ENCODE results near the gene SELENON. TPM values are rescaled to one million over a fixed set of nuclear protein-coding genes. Genes with fewer than 3 reads are reported as not detected.

SELENON gene
- total RNA-seq, 1 experiment from 2014 or later, result 21.8 TPM

DNA sequence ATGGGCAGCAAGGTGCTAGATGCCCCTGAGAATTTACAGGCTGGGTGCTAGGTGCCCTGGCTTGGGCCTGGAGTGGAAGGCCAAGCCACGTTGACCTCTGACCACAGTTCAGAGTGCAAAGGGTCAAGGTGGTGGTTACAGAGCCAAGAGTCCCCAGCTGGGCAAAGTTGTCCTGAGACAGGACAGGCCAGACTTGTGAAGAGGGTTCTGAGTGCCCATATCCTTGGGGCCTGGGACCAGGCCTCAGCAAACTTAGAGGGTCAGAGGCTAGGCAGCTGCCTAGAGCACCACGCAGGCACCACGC, 18.9 kb upstream of the SELENON start:
- CTCF ChIA-PET, result interaction anchor here (0.6 to 0.9 kb wide), 2 partner anchors 277 to 282 kb away, joined by 4 read pairs; no protein-coding TSS in a partner anchor
- no peaks in the 10 kb centered on the region for H3K4me1 Mint-ChIP-seq (ENCODE audit: insufficient read depth, unreplicated experiment)

DNA sequence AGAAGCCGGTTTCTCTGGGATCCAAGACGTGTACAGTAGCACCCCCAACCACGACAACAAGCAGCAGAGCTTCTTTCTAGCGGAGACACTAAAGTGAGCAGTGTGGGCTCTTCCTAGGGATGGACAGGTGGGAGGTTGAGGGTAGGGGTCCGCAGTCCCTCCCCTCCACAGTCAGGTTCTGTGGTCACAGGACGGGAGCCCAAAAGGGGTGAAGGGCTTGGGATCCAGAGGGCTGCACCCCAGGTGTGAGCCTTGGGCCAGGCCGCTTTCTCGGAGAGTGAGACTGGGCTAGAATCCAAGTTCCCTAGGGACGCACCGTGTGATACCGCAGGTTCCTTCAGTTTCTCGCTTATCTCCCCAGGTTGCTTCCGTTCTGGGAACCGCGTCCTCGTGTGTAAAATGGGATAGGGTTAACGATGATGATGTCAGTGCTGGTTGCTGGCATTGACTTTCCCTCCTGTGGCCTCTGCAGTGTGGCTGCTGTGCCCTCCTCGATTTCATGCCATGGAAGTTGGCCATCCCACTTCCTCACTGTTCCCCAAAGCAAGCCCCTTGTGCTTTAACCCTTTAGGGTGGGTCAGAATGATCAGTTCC, 17.3 kb upstream of the SELENON start:
- POLR2A ChIA-PET, result no interaction called here
- CTCF ChIA-PET, result no interaction called here
- H3K27me3 Mint-ChIP-seq (ENCODE audit: insufficient read depth, unreplicated experiment), result no peaks in the 10 kb centered on the region
- H3K36me3 Mint-ChIP-seq (ENCODE audit: insufficient read depth, unreplicated experiment), result no peaks in the 10 kb centered on the region
- TF ChIP-seq, protein P1, sequence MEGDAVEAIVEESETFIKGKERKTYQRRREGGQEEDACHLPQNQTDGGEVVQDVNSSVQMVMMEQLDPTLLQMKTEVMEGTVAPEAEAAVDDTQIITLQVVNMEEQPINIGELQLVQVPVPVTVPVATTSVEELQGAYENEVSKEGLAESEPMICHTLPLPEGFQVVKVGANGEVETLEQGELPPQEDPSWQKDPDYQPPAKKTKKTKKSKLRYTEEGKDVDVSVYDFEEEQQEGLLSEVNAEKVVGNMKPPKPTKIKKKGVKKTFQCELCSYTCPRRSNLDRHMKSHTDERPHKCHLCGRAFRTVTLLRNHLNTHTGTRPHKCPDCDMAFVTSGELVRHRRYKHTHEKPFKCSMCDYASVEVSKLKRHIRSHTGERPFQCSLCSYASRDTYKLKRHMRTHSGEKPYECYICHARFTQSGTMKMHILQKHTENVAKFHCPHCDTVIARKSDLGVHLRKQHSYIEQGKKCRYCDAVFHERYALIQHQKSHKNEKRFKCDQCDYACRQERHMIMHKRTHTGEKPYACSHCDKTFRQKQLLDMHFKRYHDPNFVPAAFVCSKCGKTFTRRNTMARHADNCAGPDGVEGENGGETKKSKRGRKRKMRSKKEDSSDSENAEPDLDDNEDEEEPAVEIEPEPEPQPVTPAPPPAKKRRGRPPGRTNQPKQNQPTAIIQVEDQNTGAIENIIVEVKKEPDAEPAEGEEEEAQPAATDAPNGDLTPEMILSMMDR (IDR thresholded peaks at IDR 0.05; ENCODE audit: unreplicated experiment), result no peak
- intact Hi-C loops (cut with micrococcal nuclease), result no loop called here
- no peaks in the 10 kb centered on the region for H3K9me3 Mint-ChIP-seq (ENCODE audit: unreplicated experiment)
- H3K4me3 Mint-ChIP-seq (ENCODE audit: unreplicated experiment), result no peak overlapping the region
- no peak for DNase-seq (ENCODE audit: unreplicated experiment)
- no peak overlapping the region for H3K27ac Mint-ChIP-seq (ENCODE audit: low read depth, unreplicated experiment)
- no peaks in the 10 kb centered on the region for H3K4me1 Mint-ChIP-seq (ENCODE audit: insufficient read depth, unreplicated experiment)
- BruUV-seq (replicated peaks), result no TSS peak

More for the DNA sequence above, 18.9 kb upstream of the SELENON start:
- POLR2A ChIA-PET, result no interaction called here
- Mint-ChIP-seq H3K9me3 (ENCODE audit: unreplicated experiment) (no peaks in the 10 kb centered on the region), H3K4me3 (ENCODE audit: unreplicated experiment) (no peak overlapping the region), H3K36me3 (ENCODE audit: insufficient read depth, unreplicated experiment) (no peaks in the 10 kb centered on the region), H3K27me3 (ENCODE audit: insufficient read depth, unreplicated experiment) (no peaks in the 10 kb centered on the region), H3K27ac (ENCODE audit: low read depth, unreplicated experiment) (no peak overlapping the region)
- no peak for DNase-seq (ENCODE audit: unreplicated experiment)
- TF ChIP-seq, protein P1 (IDR thresholded peaks at IDR 0.05; ENCODE audit: unreplicated experiment), result no peak
- BruUV-seq (replicated peaks), result no TSS peak
- intact Hi-C loops (cut with micrococcal nuclease), result no loop called here

GRCh38 chr1:25784575-25785051, 15.4 kb upstream of the SELENON start:
- no peak overlapping the region for H3K27ac Mint-ChIP-seq (ENCODE audit: low read depth, unreplicated experiment)
- no TSS peak for BruUV-seq (replicated peaks)
- no peak overlapping the region for H3K4me3 Mint-ChIP-seq (ENCODE audit: unreplicated experiment)
- intact Hi-C loops (cut with micrococcal nuclease), result no loop called here
- H3K36me3 Mint-ChIP-seq (ENCODE audit: insufficient read depth, unreplicated experiment), result no peaks in the 10 kb centered on the region
- no peak for DNase-seq (ENCODE audit: unreplicated experiment)
- TF ChIP-seq, protein P1 (IDR thresholded peaks at IDR 0.05; ENCODE audit: unreplicated experiment), result no peak
- ChIA-PET CTCF (interaction anchor here (0.6 kb wide), 1 partner anchor 90 kb away, joined by 6 read pairs; no protein-coding TSS in a partner anchor), POLR2A (no interaction called here)
- no peaks in the 10 kb centered on the region for H3K4me1 Mint-ChIP-seq (ENCODE audit: insufficient read depth, unreplicated experiment)
- H3K9me3 Mint-ChIP-seq (ENCODE audit: unreplicated experiment), result no peaks in the 10 kb centered on the region
- H3K27me3 Mint-ChIP-seq (ENCODE audit: insufficient read depth, unreplicated experiment), result no peaks in the 10 kb centered on the region

- TF ChIP-seq, protein P1 (IDR thresholded peaks at IDR 0.05; ENCODE audit: unreplicated experiment), result no peak
- ChIA-PET CTCF (interaction anchor here (1.1 kb wide), 1 partner anchor 167 kb away, joined by 3 read pairs; no protein-coding TSS in a partner anchor), POLR2A (interaction anchor here (0.6 kb wide), 1 partner anchor 400 kb away, joined by 3 read pairs; no protein-coding TSS in a partner anchor)
- Mint-ChIP-seq H3K36me3 (ENCODE audit: insufficient read depth, unreplicated experiment) (no peaks in the 10 kb centered on the region), H3K9me3 (ENCODE audit: unreplicated experiment) (no peaks in the 10 kb centered on the region), H3K4me3 (ENCODE audit: unreplicated experiment) (no peak overlapping the region), H3K4me1 (ENCODE audit: insufficient read depth, unreplicated experiment) (no peaks in the 10 kb centered on the region), H3K27me3 (ENCODE audit: insufficient read depth, unreplicated experiment) (no peaks in the 10 kb centered on the region), H3K27ac (ENCODE audit: low read depth, unreplicated experiment) (no peak overlapping the region)
- BruUV-seq (replicated peaks), result no TSS peak
- no peak for DNase-seq (ENCODE audit: unreplicated experiment)
- intact Hi-C loops (cut with micrococcal nuclease), result no loop called here
These were observed 14.5 kb upstream of the SELENON start for GRCh38 chr1:25785333-25786067.
